22Rv1 (cell line): ENCODE results near the gene GPC6.
"Not testable (repeated sequence)": the region's sequence is repeated elsewhere in the genome, so short reads cannot be mapped to it uniquely, and the experiment has no call there.

ENCODE experiments used
- H3K27ac ChIP-seq: fragments of 450-650 bp; 2 replicates; pipeline ENCODE4 v1.5.1; 2017
- CTCF ChIP-seq: fragments of 450-650 bp; IDR thresholded peaks from 2 replicates; pipeline ENCODE4 v1.5.1; 2017; ENCODE audit warnings: mild to moderate bottlenecking
- ZFX ChIP-seq: fragments of 450-650 bp; IDR thresholded peaks from 2 replicates; pipeline ENCODE4 v1.6.1; 2017; ENCODE audit warnings: antibody characterized with exemption, borderline replicate concordance

The GPC6 gene

GRCh38 chr13:93200626-93201025 lies 26.0 kb upstream of the GPC6 start:
- peak overlapping the region; percentile 44; the same call in 1 of the 2 replicates for H3K27ac ChIP-seq
- no peak for TF ChIP-seq CTCF
- no peak for TF ChIP-seq ZFX

GRCh38 chr13:93201992-93202558 lies 24.5 kb upstream of the GPC6 start:
- TF ChIP-seq ZFX = no peak
- no peak for TF ChIP-seq CTCF
- peak overlapping the region; percentile 44 for H3K27ac ChIP-seq

GRCh38 chr13:93206778-93207392 lies 19.7 kb upstream of the GPC6 start:
- H3K27ac ChIP-seq = not testable (repeated sequence)

GRCh38 chr13:93216122-93216521 lies 10.5 kb upstream of the GPC6 start:
- TF ChIP-seq ZFX (no peak), CTCF (no peak)
- no peak overlapping the region for H3K27ac ChIP-seq

GRCh38 chr13:93217721-93218261 lies 8.8 kb upstream of the GPC6 start:
- TF ChIP-seq CTCF = no peak
- no peak for TF ChIP-seq ZFX
- no peak overlapping the region for H3K27ac ChIP-seq

GRCh38 chr13:93218583-93218982 lies 8.0 kb upstream of the GPC6 start:
- H3K27ac ChIP-seq = no peak overlapping the region

GRCh38 chr13:93220073-93220472 lies 6.5 kb upstream of the GPC6 start:
- H3K27ac ChIP-seq = no peak overlapping the region
- TF ChIP-seq ZFX = no peak
- TF ChIP-seq CTCF = no peak

More at GRCh38 chr13:93218583-93218982, 8.0 kb upstream of the GPC6 start:
- no peak for TF ChIP-seq CTCF
- TF ChIP-seq ZFX = no peak
